Measurements from ENCODE around the gene KCNH5.

- TF ChIP-seq CTCF (optimal IDR thresholded peaks at IDR 0.05 in 1 of 3, IDR thresholded peaks at IDR 0.05 in 1 of 3, conservative IDR thresholded peaks at IDR 0.05 in 1 of 3; ENCODE audit: extremely low read depth in 1 of 3, insufficient read depth in 2 of 3, low read length in 3 of 3) (no peak), EZH2 (IDR thresholded peaks at IDR 0.05; ENCODE audit: low read length) (no peak)
Measured at GRCh38 chr14:62696929-62697328, 348.3 kb downstream of the KCNH5 start.

Data from keratinocyte (primary cell).